MM.1S (cell line): ENCODE measurements around the gene OVCH2.
"Not testable (repeated sequence)": the region's sequence is repeated elsewhere in the genome, so short reads cannot be mapped to it uniquely, and the experiment has no call there.

ENCODE experiments used
- DNase-seq: peaks from one replicate; pipeline ENCODE4 v3.0.0-alpha.2; 2015
- H2AFZ ChIP-seq: fragments of 300-600 bp; sonication (generic); 2 replicates; pipeline ENCODE4 v1.6.0; 2016; ENCODE audit warnings: antibody characterized with exemption, low read length
- H3F3A ChIP-seq: fragments of 300-600 bp; sonication (generic); 2 replicates; pipeline ENCODE4 v1.6.1; 2016; ENCODE audit warnings: mild to moderate bottlenecking, antibody characterized with exemption, low read length, moderate library complexity, mixed read lengths; ENCODE audit not compliant: insufficient read depth
- H3K27ac ChIP-seq: fragments of 300-600 bp; sonication (generic); 2 replicates; pipeline ENCODE4 v1.5.1; 2016; ENCODE audit warnings: mild to moderate bottlenecking, low read length
- H3K27me3 ChIP-seq: fragments of 300-600 bp; sonication (generic); replicated peaks from 2 replicates; pipeline ENCODE4 v1.6.0; 2016; ENCODE audit warnings: low read length; ENCODE audit not compliant: insufficient read depth
- H3K36me3 ChIP-seq: fragments of 300-600 bp; sonication (generic); replicated peaks from 2 replicates; pipeline ENCODE4 v1.6.1; 2016; ENCODE audit warnings: mild to moderate bottlenecking, low read length, mixed read lengths; ENCODE audit not compliant: insufficient read depth
- H3K4me1 ChIP-seq: fragments of 300-600 bp; sonication (generic); 2 replicates; pipeline ENCODE4 v1.6.1; 2016; ENCODE audit warnings: low read length, mixed read lengths
- H3K4me2 ChIP-seq: fragments of 300-600 bp; sonication (generic); 2 replicates; pipeline ENCODE4 v1.6.0; 2016; ENCODE audit warnings: low read depth, low read length
- H3K4me3 ChIP-seq: fragments of 300-600 bp; sonication (generic); 2 replicates; pipeline ENCODE4 v1.5.1; 2016; ENCODE audit warnings: low read length, mixed read lengths
- H3K79me2 ChIP-seq: fragments of 300-600 bp; sonication (generic); 2 replicates; pipeline ENCODE4 v1.6.1; 2016; ENCODE audit warnings: mixed run types, low read length, mixed read lengths
- H3K9ac ChIP-seq: fragments of 300-600 bp; sonication (generic); 2 replicates; pipeline ENCODE4 v1.6.1; 2016; ENCODE audit warnings: low read length, mixed read lengths
- H3K9me2 ChIP-seq: fragments of 300-600 bp; sonication (generic); replicated peaks from 2 replicates; pipeline ENCODE4 v1.6.1; 2016; ENCODE audit warnings: mild to moderate bottlenecking, low read length, mixed read lengths; ENCODE audit not compliant: insufficient read depth
- H3K9me3 ChIP-seq: fragments of 300-600 bp; sonication (generic); replicated peaks from 2 replicates; pipeline ENCODE4 v1.6.1; 2016; ENCODE audit warnings: mild to moderate bottlenecking, low read length, mixed read lengths; ENCODE audit not compliant: insufficient read depth
- H4K20me1 ChIP-seq: fragments of 300-600 bp; sonication (generic); 2 replicates; pipeline ENCODE4 v1.6.1; 2016; ENCODE audit warnings: mild to moderate bottlenecking, low read length, moderate library complexity, mixed read lengths; ENCODE audit not compliant: insufficient read depth
- EZH2 ChIP-seq: fragments of 300-600 bp; sonication (generic); optimal IDR thresholded peaks from 2 replicates; pipeline ENCODE3; 2017; ENCODE audit warnings: low read depth, mild to moderate bottlenecking, antibody characterized with exemption, low read length, mixed read lengths
- EZH2phosphoT487 ChIP-seq: fragments of 300-600 bp; sonication (generic); IDR thresholded peaks from 2 replicates; pipeline ENCODE4 v1.6.1; 2018; ENCODE audit warnings: antibody characterized with exemption, low read length
- TF ChIP-seq, protein P1 (sequence below): fragments of 300-600 bp; sonication (generic); IDR thresholded peaks from 2 replicates; pipeline ENCODE4 v1.5.1; 2016; ENCODE audit warnings: antibody characterized with exemption, low read length, mixed read lengths

OVCH2 gene, protein sequence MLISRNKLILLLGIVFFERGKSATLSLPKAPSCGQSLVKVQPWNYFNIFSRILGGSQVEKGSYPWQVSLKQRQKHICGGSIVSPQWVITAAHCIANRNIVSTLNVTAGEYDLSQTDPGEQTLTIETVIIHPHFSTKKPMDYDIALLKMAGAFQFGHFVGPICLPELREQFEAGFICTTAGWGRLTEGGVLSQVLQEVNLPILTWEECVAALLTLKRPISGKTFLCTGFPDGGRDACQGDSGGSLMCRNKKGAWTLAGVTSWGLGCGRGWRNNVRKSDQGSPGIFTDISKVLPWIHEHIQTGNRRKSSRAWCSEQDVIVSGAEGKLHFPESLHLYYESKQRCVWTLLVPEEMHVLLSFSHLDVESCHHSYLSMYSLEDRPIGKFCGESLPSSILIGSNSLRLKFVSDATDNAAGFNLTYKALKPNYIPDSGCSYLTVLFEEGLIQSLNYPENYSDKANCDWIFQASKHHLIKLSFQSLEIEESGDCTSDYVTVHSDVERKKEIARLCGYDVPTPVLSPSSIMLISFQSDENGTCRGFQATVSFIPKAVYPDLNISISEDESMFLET

DNA sequence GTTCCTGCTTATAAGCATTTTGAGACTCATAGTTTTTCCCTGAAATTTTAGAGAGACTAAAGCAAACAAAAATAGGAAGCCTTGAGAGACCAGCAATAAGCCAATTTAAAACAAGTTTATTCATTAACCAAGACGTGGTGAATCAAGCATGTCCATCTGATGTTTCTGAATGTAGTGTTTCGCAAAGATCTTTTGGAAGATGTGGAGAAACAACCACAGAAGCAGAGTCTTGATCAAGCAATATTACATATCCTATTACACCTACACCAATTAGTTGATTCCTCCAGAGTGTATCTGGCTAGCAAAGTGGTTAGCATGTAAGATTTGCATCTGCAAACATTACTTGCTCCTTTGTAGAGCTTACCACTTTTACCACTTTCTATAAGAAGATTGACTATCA is at the start of gene OVCH2:
TSS of gene OVCH2 (minus strand) at position 101 of the 400 bp plus-strand sequence. CDS start at position 18, 83 bp downstream.
- Histone ChIP-seq H3K9me2 (no peaks in the 10 kb centered on the region), H3K27ac (no peak within 1 kb of the TSS), H3K4me1 (no peaks in the 10 kb centered on the region), H3K4me2 (no peak within 1 kb of the TSS), H3K9me3 (no peaks in the 10 kb centered on the region), H3K9ac (no peak within 1 kb of the TSS), H2AFZ (no peak within 1 kb of the TSS), H3K79me2 (no peaks in the 10 kb centered on the region), H3K36me3 (no peaks in the 10 kb centered on the region), H4K20me1 (no peaks in the 10 kb centered on the region), H3K4me3 (no peak within 1 kb of the TSS), H3F3A (no peaks in the 10 kb centered on the region), H3K27me3 (no peaks in the 10 kb centered on the region)
- no peak for DNase-seq
- TF ChIP-seq EZH2: no peak
- no peak for TF ChIP-seq EZH2phosphoT487
- TF ChIP-seq, protein P1, sequence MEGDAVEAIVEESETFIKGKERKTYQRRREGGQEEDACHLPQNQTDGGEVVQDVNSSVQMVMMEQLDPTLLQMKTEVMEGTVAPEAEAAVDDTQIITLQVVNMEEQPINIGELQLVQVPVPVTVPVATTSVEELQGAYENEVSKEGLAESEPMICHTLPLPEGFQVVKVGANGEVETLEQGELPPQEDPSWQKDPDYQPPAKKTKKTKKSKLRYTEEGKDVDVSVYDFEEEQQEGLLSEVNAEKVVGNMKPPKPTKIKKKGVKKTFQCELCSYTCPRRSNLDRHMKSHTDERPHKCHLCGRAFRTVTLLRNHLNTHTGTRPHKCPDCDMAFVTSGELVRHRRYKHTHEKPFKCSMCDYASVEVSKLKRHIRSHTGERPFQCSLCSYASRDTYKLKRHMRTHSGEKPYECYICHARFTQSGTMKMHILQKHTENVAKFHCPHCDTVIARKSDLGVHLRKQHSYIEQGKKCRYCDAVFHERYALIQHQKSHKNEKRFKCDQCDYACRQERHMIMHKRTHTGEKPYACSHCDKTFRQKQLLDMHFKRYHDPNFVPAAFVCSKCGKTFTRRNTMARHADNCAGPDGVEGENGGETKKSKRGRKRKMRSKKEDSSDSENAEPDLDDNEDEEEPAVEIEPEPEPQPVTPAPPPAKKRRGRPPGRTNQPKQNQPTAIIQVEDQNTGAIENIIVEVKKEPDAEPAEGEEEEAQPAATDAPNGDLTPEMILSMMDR: no peak

DNA sequence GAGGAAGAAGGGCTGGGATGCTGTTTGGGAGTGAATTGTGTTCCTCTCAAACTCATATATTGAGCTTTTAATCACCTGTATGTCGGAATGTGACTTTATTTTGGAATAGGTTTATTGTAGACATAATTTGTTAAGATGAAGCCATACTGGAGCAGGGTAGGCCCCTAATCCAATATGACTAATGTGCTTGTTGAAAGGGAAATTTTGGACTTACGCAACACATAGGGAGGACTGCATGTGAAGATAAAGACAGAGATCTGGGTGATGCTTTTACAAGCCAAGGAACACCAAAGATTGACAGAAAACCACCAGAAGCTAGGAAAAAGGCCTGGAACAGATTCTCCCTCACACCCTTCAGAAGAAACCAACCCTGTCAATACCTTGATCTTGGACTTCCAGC is 43.2 kb upstream of the OVCH2 start:
- H3K9me3 ChIP-seq: no peaks in the 10 kb centered on the region
- no peaks in the 10 kb centered on the region for H3K36me3 ChIP-seq
- TF ChIP-seq EZH2phosphoT487 (no peak), EZH2 (no peak)
- TF ChIP-seq, protein P1: no peak
- no peak overlapping the region for H3K9ac ChIP-seq
- no peak overlapping the region for H3K4me2 ChIP-seq
- H3F3A ChIP-seq: no peaks in the 10 kb centered on the region
- DNase-seq: no peak
- H3K9me2 ChIP-seq: no peaks in the 10 kb centered on the region
- no peak overlapping the region for H3K4me3 ChIP-seq
- no peak overlapping the region for H2AFZ ChIP-seq
- H3K4me1 ChIP-seq: no peaks in the 10 kb centered on the region
- H3K27ac ChIP-seq: no peak overlapping the region
- H3K27me3 ChIP-seq: no peaks in the 10 kb centered on the region
- no peaks in the 10 kb centered on the region for H3K79me2 ChIP-seq
- no peaks in the 10 kb centered on the region for H4K20me1 ChIP-seq

DNA sequence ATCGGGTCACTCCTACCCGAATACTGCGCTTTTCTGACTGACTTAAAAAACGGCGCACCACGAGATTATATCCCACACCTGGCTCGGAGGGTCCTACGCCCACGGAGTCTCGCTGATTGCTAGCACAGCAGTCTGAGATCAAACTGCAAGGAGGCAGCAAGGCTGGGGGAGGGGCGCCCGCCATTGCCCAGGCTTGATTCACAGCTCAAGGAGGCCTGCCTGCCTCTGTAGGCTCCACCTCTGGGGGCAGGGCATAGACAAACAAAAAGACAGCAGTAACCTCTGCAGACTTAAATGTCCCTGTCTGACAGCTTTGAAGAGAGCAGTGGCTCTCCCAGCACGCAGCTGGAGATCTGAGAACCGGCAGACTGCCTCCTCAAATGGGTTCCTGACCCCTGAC is 28.5 kb upstream of the OVCH2 start:
- not testable (repeated sequence) for H2AFZ ChIP-seq, H4K20me1 ChIP-seq, H3K9me2 ChIP-seq, DNase-seq, H3K27ac ChIP-seq, H3K4me2 ChIP-seq, H3K27me3 ChIP-seq, H3K36me3 ChIP-seq, H3K9me3 ChIP-seq, H3K4me3 ChIP-seq, H3K79me2 ChIP-seq, H3K4me1 ChIP-seq, H3F3A ChIP-seq, H3K9ac ChIP-seq

DNA sequence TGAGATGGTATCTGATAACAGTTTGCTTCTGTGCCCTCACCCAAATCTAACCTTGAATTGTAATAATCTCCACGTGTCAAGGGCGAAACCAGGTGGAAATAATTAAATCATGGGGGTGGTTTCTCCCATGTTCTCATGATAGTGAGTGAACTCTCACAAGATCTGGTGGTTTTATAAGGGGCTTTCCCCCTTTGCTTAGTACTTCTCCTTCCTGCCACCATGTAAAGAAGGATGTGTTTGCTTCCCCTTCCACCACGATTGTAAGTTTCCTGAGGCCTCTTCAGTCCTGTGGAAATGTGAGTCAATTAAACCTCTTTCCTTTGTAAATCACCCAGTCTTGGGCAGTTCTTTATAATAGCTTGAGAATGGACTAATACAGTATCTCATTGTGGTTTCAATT is 8.5 kb upstream of the OVCH2 start:
- no peaks in the 10 kb centered on the region for H3K36me3 ChIP-seq
- no peaks in the 10 kb centered on the region for H3K79me2 ChIP-seq
- no peaks in the 10 kb centered on the region for H3K9me3 ChIP-seq
- H3K4me3 ChIP-seq: no peak overlapping the region
- H3K4me1 ChIP-seq: no peaks in the 10 kb centered on the region
- H3K9me2 ChIP-seq: peaks cover 5% of the 10 kb centered on the region; the same call in 1 of the 2 replicates
- no peak overlapping the region for H3K27ac ChIP-seq
- no peaks in the 10 kb centered on the region for H3F3A ChIP-seq
- H3K27me3 ChIP-seq: no peaks in the 10 kb centered on the region
- no peak overlapping the region for H2AFZ ChIP-seq
- no peak overlapping the region for H3K4me2 ChIP-seq
- no peak overlapping the region for H3K9ac ChIP-seq
- TF ChIP-seq, protein P1: no peak
- TF ChIP-seq EZH2phosphoT487 (no peak), EZH2 (no peak)
- no peaks in the 10 kb centered on the region for H4K20me1 ChIP-seq
- no peak for DNase-seq
